DOHH2 (cell line): Measurements from ENCODE around the gene PGAP3.

Experiments
- EZH2phosphoT487 ChIP-seq: fragments of 200-600 bp; sonication (generic); IDR thresholded peaks from 2 replicates; pipeline ENCODE4 v1.6.1; 2017; ENCODE audit warnings: borderline replicate concordance, mild to moderate bottlenecking, antibody characterized with exemption, low read length, moderate library complexity, mixed read lengths
- TF ChIP-seq, protein P1 (sequence below): fragments of 200-600 bp; sonication (generic); IDR thresholded peaks from one replicate; pipeline ENCODE4 v1.5.1; 2014; ENCODE audit warnings: antibody characterized with exemption, mild to moderate bottlenecking, low read depth, low read length; ENCODE audit not compliant: poor library complexity, severe bottlenecking

DNA sequence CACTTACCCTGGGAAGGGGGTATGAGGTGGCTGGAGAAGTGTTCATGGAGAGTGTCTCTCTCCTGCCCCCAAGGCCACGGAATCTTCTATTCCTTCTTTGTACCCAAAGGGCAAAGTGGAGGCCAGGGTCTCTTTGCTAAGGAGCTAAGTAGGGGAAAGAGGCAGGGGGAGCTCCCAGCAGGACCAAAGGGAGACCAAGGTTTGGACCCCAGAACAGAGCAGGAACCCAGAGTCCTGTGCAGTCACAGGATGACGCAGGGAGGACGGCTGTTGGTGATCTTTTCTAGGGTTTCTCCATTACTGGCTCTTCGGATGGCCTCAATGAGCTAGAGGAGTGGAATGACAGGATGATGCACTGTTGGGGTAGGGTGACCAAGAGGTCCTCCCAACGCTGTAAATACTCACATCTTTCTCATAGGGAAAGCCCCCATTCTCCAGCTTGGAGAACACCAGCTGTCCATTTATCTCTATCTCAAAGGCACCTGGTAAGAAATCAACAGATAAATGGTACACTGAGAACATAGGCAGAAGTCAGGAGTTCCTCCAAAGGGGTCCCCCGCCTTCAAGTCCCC, 41.5 kb upstream of the PGAP3 start:
- TF ChIP-seq, protein P1, sequence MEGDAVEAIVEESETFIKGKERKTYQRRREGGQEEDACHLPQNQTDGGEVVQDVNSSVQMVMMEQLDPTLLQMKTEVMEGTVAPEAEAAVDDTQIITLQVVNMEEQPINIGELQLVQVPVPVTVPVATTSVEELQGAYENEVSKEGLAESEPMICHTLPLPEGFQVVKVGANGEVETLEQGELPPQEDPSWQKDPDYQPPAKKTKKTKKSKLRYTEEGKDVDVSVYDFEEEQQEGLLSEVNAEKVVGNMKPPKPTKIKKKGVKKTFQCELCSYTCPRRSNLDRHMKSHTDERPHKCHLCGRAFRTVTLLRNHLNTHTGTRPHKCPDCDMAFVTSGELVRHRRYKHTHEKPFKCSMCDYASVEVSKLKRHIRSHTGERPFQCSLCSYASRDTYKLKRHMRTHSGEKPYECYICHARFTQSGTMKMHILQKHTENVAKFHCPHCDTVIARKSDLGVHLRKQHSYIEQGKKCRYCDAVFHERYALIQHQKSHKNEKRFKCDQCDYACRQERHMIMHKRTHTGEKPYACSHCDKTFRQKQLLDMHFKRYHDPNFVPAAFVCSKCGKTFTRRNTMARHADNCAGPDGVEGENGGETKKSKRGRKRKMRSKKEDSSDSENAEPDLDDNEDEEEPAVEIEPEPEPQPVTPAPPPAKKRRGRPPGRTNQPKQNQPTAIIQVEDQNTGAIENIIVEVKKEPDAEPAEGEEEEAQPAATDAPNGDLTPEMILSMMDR, result no peak
- TF ChIP-seq EZH2phosphoT487, result no peak
